Panc1 (cell line): ENCODE data around the gene EFNA5. TPM values are rescaled to one million over a fixed set of nuclear protein-coding genes. Genes with fewer than 3 reads are reported as not detected.

Source experiments
- ATAC-seq: fragments of 200-7000 bp; cut with Tn5 transposase; 2 replicates; pipeline ENCODE4 v1.9.1; 2020; ENCODE audit warnings: mild to moderate bottlenecking, moderate library complexity
- BruUV-seq: library from RNA; stranded (reverse); fragments of 400-500 nt; replicated peaks from 2 replicates; lab custom pipeline; 2021; lab: Mats Ljungman, UMichigan
- CTCF ChIA-PET: fragments of 300-600 bp; sonication (Branson Sonifier 250); formaldehyde crosslinking; loops from one replicate; lab custom pipeline; 2022; ENCODE audit warnings: antibody characterized with exemption; lab: Charles Lee
- POLR2A ChIA-PET: fragments of 300-600 bp; sonication (Branson Sonifier 250); formaldehyde crosslinking; loops from one replicate; lab custom pipeline; 2022; ENCODE audit warnings: antibody characterized with exemption; lab: Charles Lee
- DNase-seq: peaks from one replicate; pipeline ENCODE4 v3.0.0-alpha.2; 2010; ENCODE audit warnings: low read depth, low spot score
- H3K27ac ChIP-seq: 2 replicates; pipeline ENCODE4 v1.5.1; 2011; ENCODE audit warnings: mild to moderate bottlenecking, low read length, inconsistent platforms
- H3K27me3 ChIP-seq: fragments of 200-500 bp; sonication (Bioruptor generic); 2 replicates; pipeline ENCODE4 v1.6.0; 2014; ENCODE audit warnings: low read length, inconsistent platforms; ENCODE audit not compliant: control insufficient read depth, insufficient read depth
- H3K36me3 ChIP-seq: fragments of 200-500 bp; sonication (Bioruptor generic); 2 replicates; pipeline ENCODE4 v1.5.1; 2014; ENCODE audit warnings: inconsistent platforms, mild to moderate bottlenecking, low read length, moderate library complexity; ENCODE audit not compliant: control insufficient read depth, insufficient read depth
- H3K4me1 ChIP-seq: 2 replicates; pipeline ENCODE4 v1.5.1; 2011; ENCODE audit warnings: inconsistent platforms, mild to moderate bottlenecking, low read length, moderate library complexity; ENCODE audit not compliant: control insufficient read depth, insufficient read depth
- H3K4me3 ChIP-seq, 2 experiments: 2 replicates each; pipeline ENCODE4 v1.5.1; 2011 to 2012; ENCODE audit warnings: low read depth in 2 of 2, low read length in 2 of 2, mild to moderate bottlenecking in 2 of 2, inconsistent platforms in 1 of 2, moderate library complexity in 1 of 2
- H3K9me3 ChIP-seq: fragments of 200-500 bp; sonication (Bioruptor generic); 2 replicates; pipeline ENCODE4 v1.5.1; 2014; ENCODE audit warnings: low read depth, mild to moderate bottlenecking, inconsistent platforms, low read length, moderate library complexity; ENCODE audit not compliant: control insufficient read depth, insufficient read depth
- POLR2AphosphoS5 ChIP-seq: IDR thresholded peaks from 2 replicates; pipeline ENCODE4 v1.6.1; 2012; ENCODE audit warnings: mild to moderate bottlenecking, low read depth, low read length, moderate library complexity
- SIN3A ChIP-seq: IDR thresholded peaks from 2 replicates; pipeline ENCODE4 v1.6.1; 2012; ENCODE audit warnings: low read depth, mild to moderate bottlenecking, low read length, moderate library complexity, borderline replicate concordance; ENCODE audit not compliant: insufficient read depth
- TCF7L2 ChIP-seq: IDR thresholded peaks from 2 replicates; pipeline ENCODE4 v1.6.1; 2011; ENCODE audit warnings: mild to moderate bottlenecking, low read depth, low read length, inconsistent platforms
- in situ Hi-C: cut with HindIII; loops from 2 replicates; pipeline ENCODE4 v1.10.0; 2016; ENCODE audit warnings: low sequenced_read_pairs, low pct_unique_long_range_greater_than_20kb
- intact Hi-C: fragments of 100-400 bp; cut with micrococcal nuclease; formaldehyde crosslinking; loops from one replicate; pipeline ENCODE4 v1.10.0; 2022; ENCODE audit not compliant: unreplicated experiment
- total RNA-seq: library from RNA; stranded (reverse); gene quantifications from one replicate; pipeline ENCODE4 v1.2.1, GENCODE V29; 2021; ENCODE audit not compliant: unreplicated experiment
- TF ChIP-seq, protein P1 (sequence below), 2 experiments: IDR thresholded peaks; 2 replicates each; pipeline ENCODE4 v1.6.1; 2011 to 2012; ENCODE audit warnings: low read depth in 2 of 2, control low read depth in 1 of 2, low read length in 1 of 2, mild to moderate bottlenecking in 1 of 2, moderate library complexity in 1 of 2; ENCODE audit not compliant: insufficient read depth in 1 of 2
- TF ChIP-seq, protein P2 (sequence below): fragments of 450-650 bp; IDR thresholded peaks from 2 replicates; pipeline ENCODE4 v1.5.1; 2017; ENCODE audit warnings: mild to moderate bottlenecking

EFNA5 gene
- total RNA-seq, 1 experiment from 2014 or later: 30.5 TPM

DNA sequence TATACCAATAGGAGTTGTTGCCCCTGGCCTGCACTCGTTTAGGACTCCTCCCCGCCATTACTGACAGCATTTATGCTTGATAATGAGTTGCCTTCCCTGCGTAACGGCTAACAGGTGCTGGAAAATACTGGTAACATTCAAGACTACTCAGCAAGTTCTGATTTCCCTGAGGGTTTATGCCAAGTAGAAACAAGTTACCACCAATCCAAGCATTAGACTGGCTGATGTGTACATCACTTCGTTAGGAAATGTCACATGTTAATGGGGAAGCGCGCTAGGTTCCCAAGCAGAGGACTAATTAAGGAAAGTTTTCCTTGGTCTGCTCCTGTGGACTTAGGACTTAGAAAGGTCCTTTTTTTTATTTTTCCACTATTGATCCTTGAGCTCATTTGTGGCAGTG, 302.1 kb downstream of the EFNA5 start:
- Histone ChIP-seq H3K4me1 (no peaks in the 10 kb centered on the region), H3K4me3 (no peak overlapping the region), H3K9me3 (no peaks in the 10 kb centered on the region), H3K27ac (no peak overlapping the region), H3K27me3 (no peaks in the 10 kb centered on the region), H3K36me3 (no peaks in the 10 kb centered on the region)
- intact Hi-C loops: no loop called here
- in situ Hi-C loops: no loop called here
- no peak for TF ChIP-seq POLR2AphosphoS5
- no TSS peak for BruUV-seq
- ChIA-PET CTCF (no interaction called here), POLR2A (no interaction called here)
- ATAC-seq (no peak), DNase-seq (no peak)

DNA sequence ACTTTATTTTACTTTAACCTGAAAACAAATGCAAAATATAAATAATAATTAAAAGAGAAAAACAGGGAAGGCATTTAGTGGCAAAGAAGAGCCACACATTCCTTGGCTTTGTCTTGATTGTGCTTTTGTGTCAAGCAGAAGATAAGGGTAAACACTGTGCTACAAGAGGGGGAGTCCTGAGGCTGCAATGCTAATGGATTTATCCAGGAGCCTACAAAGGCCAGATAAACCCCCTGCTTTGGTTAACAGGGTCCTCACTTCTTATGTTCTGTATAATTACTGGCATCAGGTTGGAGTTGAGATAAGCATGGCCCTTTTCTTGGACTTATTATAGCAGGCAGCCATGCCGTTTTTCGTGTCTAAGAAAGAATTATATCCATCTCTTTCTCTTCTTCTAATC, 302.8 kb downstream of the EFNA5 start:
- ChIA-PET POLR2A (no interaction called here), CTCF (no interaction called here)
- intact Hi-C loops: no loop called here
- Histone ChIP-seq H3K9me3 (no peaks in the 10 kb centered on the region), H3K27ac (no peak overlapping the region), H3K36me3 (no peaks in the 10 kb centered on the region), H3K4me1 (no peaks in the 10 kb centered on the region), H3K4me3 (no peak overlapping the region), H3K27me3 (no peaks in the 10 kb centered on the region)
- in situ Hi-C loops: no loop called here
- no TSS peak for BruUV-seq
- no peak for DNase-seq
- ATAC-seq: no peak
- TF ChIP-seq, protein P1, sequence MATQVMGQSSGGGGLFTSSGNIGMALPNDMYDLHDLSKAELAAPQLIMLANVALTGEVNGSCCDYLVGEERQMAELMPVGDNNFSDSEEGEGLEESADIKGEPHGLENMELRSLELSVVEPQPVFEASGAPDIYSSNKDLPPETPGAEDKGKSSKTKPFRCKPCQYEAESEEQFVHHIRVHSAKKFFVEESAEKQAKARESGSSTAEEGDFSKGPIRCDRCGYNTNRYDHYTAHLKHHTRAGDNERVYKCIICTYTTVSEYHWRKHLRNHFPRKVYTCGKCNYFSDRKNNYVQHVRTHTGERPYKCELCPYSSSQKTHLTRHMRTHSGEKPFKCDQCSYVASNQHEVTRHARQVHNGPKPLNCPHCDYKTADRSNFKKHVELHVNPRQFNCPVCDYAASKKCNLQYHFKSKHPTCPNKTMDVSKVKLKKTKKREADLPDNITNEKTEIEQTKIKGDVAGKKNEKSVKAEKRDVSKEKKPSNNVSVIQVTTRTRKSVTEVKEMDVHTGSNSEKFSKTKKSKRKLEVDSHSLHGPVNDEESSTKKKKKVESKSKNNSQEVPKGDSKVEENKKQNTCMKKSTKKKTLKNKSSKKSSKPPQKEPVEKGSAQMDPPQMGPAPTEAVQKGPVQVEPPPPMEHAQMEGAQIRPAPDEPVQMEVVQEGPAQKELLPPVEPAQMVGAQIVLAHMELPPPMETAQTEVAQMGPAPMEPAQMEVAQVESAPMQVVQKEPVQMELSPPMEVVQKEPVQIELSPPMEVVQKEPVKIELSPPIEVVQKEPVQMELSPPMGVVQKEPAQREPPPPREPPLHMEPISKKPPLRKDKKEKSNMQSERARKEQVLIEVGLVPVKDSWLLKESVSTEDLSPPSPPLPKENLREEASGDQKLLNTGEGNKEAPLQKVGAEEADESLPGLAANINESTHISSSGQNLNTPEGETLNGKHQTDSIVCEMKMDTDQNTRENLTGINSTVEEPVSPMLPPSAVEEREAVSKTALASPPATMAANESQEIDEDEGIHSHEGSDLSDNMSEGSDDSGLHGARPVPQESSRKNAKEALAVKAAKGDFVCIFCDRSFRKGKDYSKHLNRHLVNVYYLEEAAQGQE (IDR thresholded peaks at IDR 0.05; ENCODE audit: insufficient read depth in 1 of 2, low read depth in 2 of 2, low read length in 1 of 2): no peak
- TF ChIP-seq TCF7L2 (no peak), SIN3A (no peak), POLR2AphosphoS5 (no peak)
- TF ChIP-seq, protein P2, sequence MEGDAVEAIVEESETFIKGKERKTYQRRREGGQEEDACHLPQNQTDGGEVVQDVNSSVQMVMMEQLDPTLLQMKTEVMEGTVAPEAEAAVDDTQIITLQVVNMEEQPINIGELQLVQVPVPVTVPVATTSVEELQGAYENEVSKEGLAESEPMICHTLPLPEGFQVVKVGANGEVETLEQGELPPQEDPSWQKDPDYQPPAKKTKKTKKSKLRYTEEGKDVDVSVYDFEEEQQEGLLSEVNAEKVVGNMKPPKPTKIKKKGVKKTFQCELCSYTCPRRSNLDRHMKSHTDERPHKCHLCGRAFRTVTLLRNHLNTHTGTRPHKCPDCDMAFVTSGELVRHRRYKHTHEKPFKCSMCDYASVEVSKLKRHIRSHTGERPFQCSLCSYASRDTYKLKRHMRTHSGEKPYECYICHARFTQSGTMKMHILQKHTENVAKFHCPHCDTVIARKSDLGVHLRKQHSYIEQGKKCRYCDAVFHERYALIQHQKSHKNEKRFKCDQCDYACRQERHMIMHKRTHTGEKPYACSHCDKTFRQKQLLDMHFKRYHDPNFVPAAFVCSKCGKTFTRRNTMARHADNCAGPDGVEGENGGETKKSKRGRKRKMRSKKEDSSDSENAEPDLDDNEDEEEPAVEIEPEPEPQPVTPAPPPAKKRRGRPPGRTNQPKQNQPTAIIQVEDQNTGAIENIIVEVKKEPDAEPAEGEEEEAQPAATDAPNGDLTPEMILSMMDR: no peak

DNA sequence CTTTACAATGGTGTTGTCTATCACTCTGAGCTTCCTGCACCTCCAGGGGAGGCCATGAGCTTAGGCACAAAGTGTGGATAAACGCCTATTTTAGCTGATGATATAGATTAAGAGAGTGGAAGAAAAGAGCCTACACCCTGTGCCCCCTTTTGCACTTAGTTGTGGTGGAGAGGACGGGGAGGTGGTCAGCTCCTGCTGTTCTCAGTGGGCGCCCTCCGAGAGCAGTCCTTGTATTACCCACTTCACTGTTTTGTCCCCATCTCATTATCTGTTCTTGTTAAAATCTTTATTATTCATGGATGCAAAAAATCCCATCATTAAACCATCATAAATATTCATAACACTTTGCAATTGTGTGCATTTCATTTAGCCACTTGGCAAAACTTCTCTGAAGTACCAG, 303.3 kb downstream of the EFNA5 start:
- Histone ChIP-seq H3K27me3 (no peaks in the 10 kb centered on the region), H3K27ac (no peak overlapping the region), H3K4me1 (no peaks in the 10 kb centered on the region), H3K9me3 (no peaks in the 10 kb centered on the region), H3K4me3 (no peak overlapping the region), H3K36me3 (no peaks in the 10 kb centered on the region)
- no peak for DNase-seq
- intact Hi-C loops: no loop called here
- ChIA-PET CTCF (no interaction called here), POLR2A (no interaction called here)
- in situ Hi-C loops: no loop called here
- no peak for ATAC-seq
- BruUV-seq: no TSS peak
- TF ChIP-seq POLR2AphosphoS5 (no peak), SIN3A (no peak), TCF7L2 (no peak)
- TF ChIP-seq, protein P2: no peak
- TF ChIP-seq, protein P1 (IDR thresholded peaks at IDR 0.05; ENCODE audit: insufficient read depth in 1 of 2, low read depth in 2 of 2, low read length in 1 of 2): no peak
